Left hindlimb (tissue), 1 donor: ENCODE data around the gene KCNF1.

ENCODE experiments used
- DNase-seq: peaks from one replicate; pipeline ENCODE4 v3.0.0-alpha.2; 2018

Gene KCNF1

GRCh38 chr2:10911291-10912075 is at the start of gene KCNF1:
KCNF1 (plus strand) TSS chr2:10911934; CDS start chr2:10912427, 493 bp downstream.
- peak; percentile 63 for DNase-seq

- no peak for DNase-seq
Observed at GRCh38 chr2:10862330-10862729, 49.4 kb upstream of the KCNF1 start.

- no peak for DNase-seq
Observed at GRCh38 chr2:10863047-10863446, 48.7 kb upstream of the KCNF1 start.

- no peak for DNase-seq
Observed at GRCh38 chr2:10863837-10864236, 47.9 kb upstream of the KCNF1 start.

- no peak for DNase-seq
Observed at GRCh38 chr2:10864251-10864650, 47.5 kb upstream of the KCNF1 start.

- no peak for DNase-seq
Observed at GRCh38 chr2:10864861-10865636, 46.7 kb upstream of the KCNF1 start.

- no peak for DNase-seq
Observed at GRCh38 chr2:10865841-10866240, 45.9 kb upstream of the KCNF1 start.

GRCh38 chr2:10867692-10868420 is 43.9 kb upstream of the KCNF1 start:
- no peak for DNase-seq

GRCh38 chr2:10868465-10869314 is 43.0 kb upstream of the KCNF1 start:
- DNase-seq = no peak

GRCh38 chr2:10871978-10872377 is 39.8 kb upstream of the KCNF1 start:
- DNase-seq = no peak

- no peak for DNase-seq
Observed at GRCh38 chr2:10873171-10873570, 38.6 kb upstream of the KCNF1 start.

GRCh38 chr2:10873790-10874437 is 37.8 kb upstream of the KCNF1 start:
- no peak for DNase-seq

GRCh38 chr2:10875126-10875525 is 36.6 kb upstream of the KCNF1 start:
- DNase-seq = no peak

- no peak for DNase-seq
Observed at GRCh38 chr2:10876394-10876793, 35.3 kb upstream of the KCNF1 start.

- no peak for DNase-seq
Observed at GRCh38 chr2:10876963-10877362, 34.8 kb upstream of the KCNF1 start.

- no peak for DNase-seq
Observed at GRCh38 chr2:10877651-10878111, 34.1 kb upstream of the KCNF1 start.

GRCh38 chr2:10878268-10878915 is 33.3 kb upstream of the KCNF1 start:
- DNase-seq = no peak

- no peak for DNase-seq
Observed at GRCh38 chr2:10879159-10879558, 32.6 kb upstream of the KCNF1 start.

- no peak for DNase-seq
Observed at GRCh38 chr2:10879624-10880585, 31.8 kb upstream of the KCNF1 start.
